ENCODE data around the gene RAB5B.

GRCh38 chr12:55995366-55995765, 21.5 kb downstream of the RAB5B start:
- TF ChIP-seq CTCF (IDR thresholded peaks at IDR 0.05 in 4 of 5, conservative IDR thresholded peaks at IDR 0.05 in 1 of 5) (no peak), POLR2A (IDR thresholded peaks at IDR 0.05) (no peak)
